Mesenchymal stem cell (in vitro differentiated cells and primary cell): Measurements from ENCODE around the gene UGT1A9.
"Not testable (repeated sequence)": the region's sequence is repeated elsewhere in the genome, so short reads cannot be mapped to it uniquely, and the experiment has no call there.

Experiments
- DNase-seq: peaks from one replicate; pipeline ENCODE4 v3.0.0-alpha.2; 2013
- H2AFZ ChIP-seq: one replicate; pipeline ENCODE4 v1.6.1; 2013; ENCODE audit warnings: low read depth, mild to moderate bottlenecking, control low read depth, inconsistent platforms, low read length, moderate library complexity
- H2AK5ac ChIP-seq: 2 replicates; pipeline ENCODE4 v1.6.1; 2013; ENCODE audit warnings: low read length, moderate library complexity, mild to moderate bottlenecking, inconsistent platforms; ENCODE audit not compliant: severe bottlenecking
- H2BK120ac ChIP-seq: one replicate; pipeline ENCODE4 v1.6.1; 2013; ENCODE audit warnings: low read depth, mild to moderate bottlenecking, inconsistent platforms, low read length, moderate library complexity
- H2BK12ac ChIP-seq, 2 experiments: one replicate each; pipeline ENCODE4 v1.6.1; 2013; ENCODE audit warnings: inconsistent platforms in 2 of 2, low read length in 2 of 2, mild to moderate bottlenecking in 2 of 2, moderate library complexity in 2 of 2, control low read depth in 1 of 2
- H2BK15ac ChIP-seq: one replicate; pipeline ENCODE4 v1.6.1; 2013; ENCODE audit warnings: mild to moderate bottlenecking, low read depth, inconsistent platforms; ENCODE audit not compliant: poor library complexity, severe bottlenecking
- H2BK5ac ChIP-seq: 2 replicates; pipeline ENCODE4 v1.6.1; 2013; ENCODE audit warnings: low read depth, mild to moderate bottlenecking, low read length, control low read depth, inconsistent platforms; ENCODE audit not compliant: poor library complexity, severe bottlenecking
- H3K14ac ChIP-seq, 2 experiments: one replicate each; pipeline ENCODE4 v1.6.1; 2013; ENCODE audit warnings: inconsistent platforms in 2 of 2, low read length in 2 of 2, control low read depth in 1 of 2, mild to moderate bottlenecking in 1 of 2, moderate library complexity in 1 of 2
- H3K18ac ChIP-seq, 2 experiments: one replicate each; pipeline ENCODE4 v1.6.1; 2013; ENCODE audit warnings: inconsistent platforms in 2 of 2, low read length in 2 of 2, control low read depth in 1 of 2, low read depth in 1 of 2, mild to moderate bottlenecking in 1 of 2
- H3K23ac ChIP-seq, 2 experiments: one replicate each; pipeline ENCODE4 v1.6.1; 2013; ENCODE audit warnings: inconsistent platforms in 2 of 2, low read length in 2 of 2, mild to moderate bottlenecking in 2 of 2, moderate library complexity in 2 of 2, control low read depth in 1 of 2
- H3K27ac ChIP-seq: 2 replicates; pipeline ENCODE4 v1.5.1; 2013; ENCODE audit warnings: mild to moderate bottlenecking, moderate library complexity, low read length, control low read depth, inconsistent platforms; ENCODE audit not compliant: poor library complexity, severe bottlenecking
- H3K27me3 ChIP-seq, 2 experiments: 2 replicates each; pipeline versions ENCODE4 v1.6.1 to v1.7.0; 2013; ENCODE audit warnings: low read length in 2 of 2, mild to moderate bottlenecking in 2 of 2, moderate library complexity in 2 of 2, control low read depth in 1 of 2, inconsistent platforms in 1 of 2; ENCODE audit not compliant: control insufficient read depth in 1 of 2, insufficient read depth in 1 of 2
- H3K36me3 ChIP-seq, 2 experiments: 2 replicates each; pipeline versions ENCODE4 v1.6.1 to v1.7.0; 2013; ENCODE audit warnings: low read length in 2 of 2, control low read depth in 1 of 2, inconsistent platforms in 1 of 2, low read depth in 1 of 2, mild to moderate bottlenecking in 1 of 2; ENCODE audit not compliant: insufficient read depth in 2 of 2, control insufficient read depth in 1 of 2
- H3K4ac ChIP-seq, 2 experiments: one replicate each; pipeline ENCODE4 v1.6.1; 2013; ENCODE audit warnings: inconsistent platforms in 2 of 2, low read length in 2 of 2, mild to moderate bottlenecking in 2 of 2, moderate library complexity in 2 of 2, control low read depth in 1 of 2, low read depth in 1 of 2
- H3K4me1 ChIP-seq: 2 replicates; pipeline ENCODE4 v1.6.1; 2013; ENCODE audit warnings: low read depth, low read length, control low read depth; ENCODE audit not compliant: control insufficient read depth, insufficient read depth
- H3K4me2 ChIP-seq: 2 replicates; pipeline ENCODE4 v1.6.1; 2013; ENCODE audit warnings: low read length, mild to moderate bottlenecking, inconsistent platforms; ENCODE audit not compliant: poor library complexity, severe bottlenecking
- H3K4me3 ChIP-seq, 2 experiments: 2 replicates each; pipeline versions ENCODE4 v1.5.1 to v1.7.0; 2013; ENCODE audit warnings: low read length in 2 of 2, mild to moderate bottlenecking in 2 of 2, control low read depth in 1 of 2, low read depth in 1 of 2; ENCODE audit not compliant: insufficient read depth in 1 of 2
- H3K79me1 ChIP-seq: replicated peaks from 2 replicates; pipeline ENCODE4 v1.6.1; 2013; ENCODE audit warnings: mild to moderate bottlenecking, control low read depth, low read length, inconsistent platforms; ENCODE audit not compliant: poor library complexity, severe bottlenecking
- H3K9ac ChIP-seq: 2 replicates; pipeline ENCODE4 v1.7.0; 2013; ENCODE audit warnings: mild to moderate bottlenecking, low read length, moderate library complexity
- H3K9me3 ChIP-seq: 2 replicates; pipeline ENCODE4 v1.7.0; 2013; ENCODE audit warnings: mild to moderate bottlenecking, low read length; ENCODE audit not compliant: control insufficient read depth
- H4K8ac ChIP-seq: one replicate; pipeline ENCODE4 v1.6.1; 2013; ENCODE audit warnings: inconsistent platforms, mild to moderate bottlenecking, low read length, moderate library complexity
- H4K91ac ChIP-seq: one replicate; pipeline ENCODE4 v1.6.1; 2013; ENCODE audit warnings: mild to moderate bottlenecking, low read length, inconsistent platforms
- WGBS: methylation state at CpG from one replicate; pipeline ENCODE4 v1.1.7; 2013; ENCODE audit warnings: mixed read lengths; 5-methylcytosine and 5-hydroxymethylcytosine counted together

The UGT1A9 gene

GRCh38 chr2:233736868-233737653, 65.4 kb downstream of the UGT1A9 start:
- not testable (repeated sequence) for H3K27ac ChIP-seq, H2BK5ac ChIP-seq, H3K23ac ChIP-seq, H2AFZ ChIP-seq, H3K9me3 ChIP-seq, H3K4me1 ChIP-seq, H4K91ac ChIP-seq, H2AK5ac ChIP-seq, H3K18ac ChIP-seq, H2BK15ac ChIP-seq, H2BK120ac ChIP-seq, H3K79me1 ChIP-seq, H3K4ac ChIP-seq, H3K4me2 ChIP-seq, H4K8ac ChIP-seq, H3K4me3 ChIP-seq, H3K36me3 ChIP-seq, DNase-seq, H3K9ac ChIP-seq, H3K14ac ChIP-seq, H2BK12ac ChIP-seq
- H3K27me3 ChIP-seq = peaks cover 17 to 26% of the 10 kb centered on the region in 2 experiments
- whole genome bisulfite sequencing = 78% methylated on average over 14 of the region's 14 CpGs

- H3K18ac ChIP-seq = no peak overlapping the region
- H4K8ac ChIP-seq = no peak overlapping the region
- no peaks in the 10 kb centered on the region for H3K36me3 ChIP-seq
- no peak overlapping the region for H3K4me3 ChIP-seq
- H2AK5ac ChIP-seq = no peak overlapping the region
- no peak overlapping the region for H3K23ac ChIP-seq
- no peak overlapping the region for H3K14ac ChIP-seq
- H3K4me1 ChIP-seq = peaks cover 1% of the 10 kb centered on the region
- no peak overlapping the region for H4K91ac ChIP-seq
- H3K9ac ChIP-seq = no peak overlapping the region
- no peak overlapping the region for H2BK12ac ChIP-seq
- no peak overlapping the region for H2BK120ac ChIP-seq
- no peak overlapping the region for H3K27ac ChIP-seq
- no peaks in the 10 kb centered on the region for H3K9me3 ChIP-seq
- no peak overlapping the region for H3K4ac ChIP-seq
- peaks cover 17 to 35% of the 10 kb centered on the region in 2 experiments for H3K27me3 ChIP-seq
- no peak overlapping the region for H2BK5ac ChIP-seq
- no peak overlapping the region for H2BK15ac ChIP-seq
- no peaks in the 10 kb centered on the region for H3K79me1 ChIP-seq
- H3K4me2 ChIP-seq = no peak overlapping the region
- 39% methylated on average over 2 of the region's 2 CpGs for WGBS
- H2AFZ ChIP-seq = no peak overlapping the region
- DNase-seq = no peak
These were observed 69.2 kb downstream of the UGT1A9 start for GRCh38 chr2:233740870-233741269.

DNA sequence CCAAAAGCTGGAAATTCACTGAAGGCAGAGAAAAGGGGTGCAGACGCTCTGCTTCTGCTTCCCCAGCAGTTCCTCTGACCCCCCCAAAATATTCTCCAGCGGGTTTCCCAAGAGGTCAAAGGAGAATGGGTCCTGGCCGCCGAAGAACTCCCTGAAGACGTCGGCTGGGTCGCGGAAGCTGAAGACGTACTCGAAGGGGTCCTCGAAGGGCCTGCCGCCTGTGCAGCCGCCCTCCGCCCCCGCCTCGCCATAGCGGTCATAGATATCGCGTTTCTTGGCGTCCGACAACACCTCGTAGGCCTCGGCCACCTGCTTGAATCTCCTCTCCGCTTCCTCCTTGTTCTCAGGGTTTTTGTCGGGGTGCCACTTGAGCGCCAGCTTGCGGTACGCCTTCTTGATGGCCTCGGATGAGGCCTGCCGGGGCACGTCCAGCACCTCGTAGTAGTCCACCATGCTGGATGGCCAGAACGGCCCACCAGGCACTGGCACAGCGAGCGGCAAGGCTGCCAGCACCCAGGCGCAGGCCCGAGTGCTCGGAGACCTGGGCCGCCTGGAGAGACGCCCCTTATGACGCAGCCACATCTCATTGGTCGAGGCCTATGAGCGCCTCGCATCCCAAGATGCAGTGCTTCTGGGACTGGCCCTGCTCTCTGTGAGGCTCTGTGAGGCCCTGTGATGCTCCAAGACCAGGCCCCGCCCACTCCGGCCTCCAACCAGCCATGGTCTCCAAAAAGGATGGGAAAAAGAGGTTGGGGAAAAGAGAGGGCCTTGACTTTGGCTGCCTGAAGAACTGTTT, 72.0 kb downstream of the UGT1A9 start:
- Histone ChIP-seq H2AK5ac (no peak overlapping the region), H3K14ac (no peak overlapping the region), H3K9me3 (no peaks in the 10 kb centered on the region), H3K4me1 (peaks cover 2% of the 10 kb centered on the region), H3K9ac (no peak overlapping the region), H3K79me1 (no peaks in the 10 kb centered on the region), H4K8ac (no peak overlapping the region), H3K4me3 (no peak overlapping the region), H2BK5ac (no peak overlapping the region), H2BK15ac (no peak overlapping the region), H2BK120ac (no peak overlapping the region), H2BK12ac (no peak overlapping the region), H3K18ac (no peak overlapping the region), H3K4ac (no peak overlapping the region), H3K23ac (no peak overlapping the region), H2AFZ (no peak overlapping the region), H4K91ac (no peak overlapping the region), H3K36me3 (no peaks in the 10 kb centered on the region), H3K27me3 (peaks cover 10 to 17% of the 10 kb centered on the region in 2 experiments), H3K27ac (no peak overlapping the region), H3K4me2 (no peak overlapping the region)
- no peak for DNase-seq
- WGBS = 89% methylated on average over 38 of the region's 46 CpGs

GRCh38 chr2:233745073-233745755, 73.5 kb downstream of the UGT1A9 start:
- no peak overlapping the region for H3K4me2 ChIP-seq
- no peak overlapping the region for H3K4me3 ChIP-seq
- H3K4ac ChIP-seq = no peak overlapping the region
- H3K18ac ChIP-seq = no peak overlapping the region
- no peak overlapping the region for H3K9ac ChIP-seq
- H3K79me1 ChIP-seq = no peaks in the 10 kb centered on the region
- no peaks in the 10 kb centered on the region for H3K9me3 ChIP-seq
- no peak overlapping the region for H2AK5ac ChIP-seq
- no peak for DNase-seq
- no peak overlapping the region for H2BK15ac ChIP-seq
- WGBS = 47% methylated on average over 3 of the region's 5 CpGs
- no peak overlapping the region for H2AFZ ChIP-seq
- H3K27me3 ChIP-seq = peaks cover 10 to 14% of the 10 kb centered on the region in 2 experiments
- H2BK12ac ChIP-seq = no peak overlapping the region
- H3K4me1 ChIP-seq = peaks cover 2% of the 10 kb centered on the region
- H4K8ac ChIP-seq = no peak overlapping the region
- H4K91ac ChIP-seq = no peak overlapping the region
- no peaks in the 10 kb centered on the region for H3K36me3 ChIP-seq
- H3K14ac ChIP-seq = no peak overlapping the region
- H2BK120ac ChIP-seq = no peak overlapping the region
- no peak overlapping the region for H3K27ac ChIP-seq
- H3K23ac ChIP-seq = no peak overlapping the region
- no peak overlapping the region for H2BK5ac ChIP-seq
